Lower leg skin (tissue), 4 donors: Measurements from ENCODE around the gene OPN1MW3. TPM values are rescaled to one million over a fixed set of nuclear protein-coding genes. Genes with fewer than 3 reads are reported as not detected.
"Not testable (repeated sequence)": the region's sequence is repeated elsewhere in the genome, so short reads cannot be mapped to it uniquely, and the experiment has no call there.

ENCODE experiments used
- DNase-seq, 2 donors: peaks; one replicate each; pipeline ENCODE4 v3.0.0-alpha.2; 2019; ENCODE audit warnings: low spot score in 2 of 2
- H3K4me3 ChIP-seq: fragments of 200-600 bp; sonication (generic); 2 replicates; pipeline ENCODE4 v1.5.1; 2017; ENCODE audit warnings: mild to moderate bottlenecking, low read depth; ENCODE audit not compliant: poor library complexity, severe bottlenecking
- CTCF ChIP-seq, 3 donors: fragments of 450-650 bp; IDR thresholded peaks; one replicate each; pipeline ENCODE4 v1.5.1; 2016; ENCODE audit warnings: antibody characterized with exemption in 3 of 3, mild to moderate bottlenecking in 3 of 3, moderate library complexity in 2 of 3
- POLR2A ChIP-seq, 2 donors: fragments of 450-650 bp; IDR thresholded peaks; one replicate each; pipeline ENCODE4 v1.6.1; 2016 to 2017; ENCODE audit warnings: antibody characterized with exemption in 2 of 2, mild to moderate bottlenecking in 1 of 2, moderate library complexity in 1 of 2
- WGBS, 2 donors: methylation state at CpG; one replicate each; pipeline ENCODE4 v1.1.5; 2018; 5-methylcytosine and 5-hydroxymethylcytosine counted together
- intact Hi-C: fragments of 100-400 bp; cut with DNase I; formaldehyde crosslinking; loops from one replicate; pipeline ENCODE4 v1.15.0; 2023; ENCODE audit warnings: low total_unique reads
- total RNA-seq, 4 donors: library from RNA; depleted of rRNA; stranded (reverse); fragments of >200 nt; gene quantifications; one replicate each; pipeline ENCODE4 v1.1.0, GENCODE V29; 2016

OPN1MW3 gene
- total RNA-seq, 4 donors from 2014 or later: not detected

- 85 to 97% methylated on average over 8 of the region's 8 CpGs for WGBS, 2 donors
- DNase-seq: no peak
- intact Hi-C loops: no loop called here
- H3K4me3 ChIP-seq: no peak overlapping the region
- no peak for TF ChIP-seq POLR2A (IDR thresholded peaks at IDR 0.05)
- TF ChIP-seq CTCF (IDR thresholded peaks at IDR 0.05): no peak
These were observed 43.4 kb downstream of the OPN1MW3 start for GRCh38 chrX:154300816-154301215.

- 78% methylated on average over 7 of the region's 7 CpGs for WGBS, 2 donors
- H3K4me3 ChIP-seq, DNase-seq, intact Hi-C loops: not testable (repeated sequence)
These were observed 45.6 kb downstream of the OPN1MW3 start for GRCh38 chrX:154302998-154303397.

GRCh38 chrX:154303476-154303875 lies 46.1 kb downstream of the OPN1MW3 start:
- WGBS, 2 donors: 69 to 74% methylated on average over 8 of the region's 8 CpGs
- intact Hi-C loops: no loop called here
- no peak for DNase-seq
- TF ChIP-seq CTCF (IDR thresholded peaks at IDR 0.05) (no peak), POLR2A (IDR thresholded peaks at IDR 0.05) (no peak)
- no peak overlapping the region for H3K4me3 ChIP-seq

- DNase-seq: no peak
- 64 to 90% methylated on average over 7 to 10 of the region's 10 CpGs for WGBS, 2 donors
- no peak for TF ChIP-seq POLR2A (IDR thresholded peaks at IDR 0.05)
These were observed 47.5 kb downstream of the OPN1MW3 start for GRCh38 chrX:154304846-154305245.

GRCh38 chrX:154305541-154306205 lies 48.3 kb downstream of the OPN1MW3 start:
- 78 to 83% methylated on average over 11 of the region's 11 CpGs for WGBS, 2 donors
- intact Hi-C loops: no loop called here
- TF ChIP-seq POLR2A (IDR thresholded peaks at IDR 0.05): no peak
- no peak for TF ChIP-seq CTCF (IDR thresholded peaks at IDR 0.05)
- no peak for DNase-seq
- no peak overlapping the region for H3K4me3 ChIP-seq

More at GRCh38 chrX:154304846-154305245, 47.5 kb downstream of the OPN1MW3 start:
- H3K4me3 ChIP-seq: no peak overlapping the region
- intact Hi-C loops: no loop called here

GRCh38 chrX:154307202-154307601 lies 49.8 kb downstream of the OPN1MW3 start:
- no peak for DNase-seq
- intact Hi-C loops: no loop called here
- H3K4me3 ChIP-seq: no peak overlapping the region
- TF ChIP-seq CTCF (IDR thresholded peaks at IDR 0.05) (no peak), POLR2A (IDR thresholded peaks at IDR 0.05) (no peak)
- WGBS, 2 donors: 67 to 78% methylated on average over 6 of the region's 6 CpGs
